Natural killer cell treated with Interleukin-12 subunit alpha and Interleukin-12 subunit beta and Interleukin-15 and Interleukin-18, amount 100 ng/mL, for 72 hours (primary cell): ENCODE measurements around the gene NXPE2. TPM values are rescaled to one million over a fixed set of nuclear protein-coding genes. Genes with fewer than 3 reads are reported as not detected.
A peak's percentile ranks its signal among the peaks of the same experiment; 100 is the strongest.

ENCODE experiments used
- ATAC-seq, 2 donors: fragments of 150-1000 bp; cut with Tn5 transposase in 1 of 2; sonication (Bioruptor Pico), chemical (Tn5 transposase) in 1 of 2; 2 replicates each; pipeline ENCODE4 v1.10.0; 2021
- DNase-seq: peaks from one replicate; pipeline ENCODE4 v3.0.0; 2022; ENCODE audit warnings: low spot score
- H3K27ac Mint-ChIP-seq, 2 donors: 1 replicate in 1 of 2; 2 replicates in 1 of 2; pipeline ENCODE4 v1.8.0; 2022; ENCODE audit warnings: mixed read lengths in 2 of 2, mild to moderate bottlenecking in 1 of 2, moderate library complexity in 1 of 2
- H3K27me3 Mint-ChIP-seq, 2 donors: 1 replicate in 1 of 2; 2 replicates in 1 of 2; pipeline ENCODE4 v1.8.0; 2022; ENCODE audit warnings: mixed read lengths in 2 of 2
- H3K36me3 Mint-ChIP-seq: one replicate; pipeline ENCODE4 v1.8.0; 2022; ENCODE audit warnings: mixed read lengths
- H3K4me1 Mint-ChIP-seq, 2 donors: 1 replicate in 1 of 2; 2 replicates in 1 of 2; pipeline ENCODE4 v1.8.0; 2022; ENCODE audit warnings: low read depth in 2 of 2, mixed read lengths in 2 of 2, mild to moderate bottlenecking in 1 of 2
- H3K4me3 Mint-ChIP-seq: one replicate; pipeline ENCODE4 v1.8.0; 2022; ENCODE audit warnings: mixed read lengths
- H3K9me3 Mint-ChIP-seq: 2 replicates; pipeline ENCODE4 v1.8.0; 2022; ENCODE audit warnings: mixed read lengths
- total RNA-seq, 2 donors: library from RNA; stranded (reverse); gene quantifications; one replicate each; pipeline ENCODE4 v1.2.3, GENCODE V29; 2022

The NXPE2 gene
- total RNA-seq, 2 donors from 2014 or later = not detected

GRCh38 chr11:114705280-114706024, 27.1 kb downstream of the NXPE2 start:
- H3K27me3 Mint-ChIP-seq = peaks cover 0 to 22% of the 10 kb centered on the region in 2 donors
- H3K9me3 Mint-ChIP-seq = peaks cover 3% of the 10 kb centered on the region
- DNase-seq (no peak), ATAC-seq (no peak)
- no peaks in the 10 kb centered on the region for H3K4me1 Mint-ChIP-seq
- no peak overlapping the region for H3K27ac Mint-ChIP-seq
- H3K4me3 Mint-ChIP-seq = no peak overlapping the region
- H3K36me3 Mint-ChIP-seq = peaks cover 2% of the 10 kb centered on the region

- Mint-ChIP-seq H3K27me3 (peaks cover 0 to 12% of the 10 kb centered on the region in 2 donors), H3K27ac (no peak overlapping the region), H3K36me3 (peaks cover 5% of the 10 kb centered on the region), H3K9me3 (peaks cover 7% of the 10 kb centered on the region), H3K4me3 (no peak overlapping the region), H3K4me1 (no peaks in the 10 kb centered on the region)
- DNase-seq = no peak
- ATAC-seq = no peak
Observed at GRCh38 chr11:114709960-114710359, 31.6 kb downstream of the NXPE2 start.

GRCh38 chr11:114713756-114714155, 35.4 kb downstream of the NXPE2 start:
- ATAC-seq (no peak), DNase-seq (no peak)
- H3K9me3 Mint-ChIP-seq = peaks cover 4% of the 10 kb centered on the region
- no peaks in the 10 kb centered on the region for H3K4me1 Mint-ChIP-seq
- H3K27ac Mint-ChIP-seq = no peak overlapping the region
- H3K27me3 Mint-ChIP-seq = peaks cover 3 to 10% of the 10 kb centered on the region in 2 donors
- peaks cover 5% of the 10 kb centered on the region for H3K36me3 Mint-ChIP-seq
- H3K4me3 Mint-ChIP-seq = no peak overlapping the region

- Mint-ChIP-seq H3K4me1 (no peaks in the 10 kb centered on the region), H3K4me3 (no peak overlapping the region), H3K27me3 (peaks cover 9 to 31% of the 10 kb centered on the region in 2 donors), H3K36me3 (no peaks in the 10 kb centered on the region), H3K9me3 (no peaks in the 10 kb centered on the region), H3K27ac (no peak overlapping the region)
- no peak for DNase-seq
- peak in 1 of 2 donors; percentile 31 for ATAC-seq
Observed at GRCh38 chr11:114719562-114719961, 41.2 kb downstream of the NXPE2 start.

GRCh38 chr11:114724916-114725524, 46.7 kb downstream of the NXPE2 start:
- no peaks in the 10 kb centered on the region for H3K4me1 Mint-ChIP-seq
- H3K27ac Mint-ChIP-seq = no peak overlapping the region
- H3K4me3 Mint-ChIP-seq = no peak overlapping the region
- DNase-seq (no peak), ATAC-seq (no peak)
- peaks cover 4% of the 10 kb centered on the region for H3K9me3 Mint-ChIP-seq
- peaks cover 17 to 37% of the 10 kb centered on the region in 2 donors for H3K27me3 Mint-ChIP-seq
- H3K36me3 Mint-ChIP-seq = no peaks in the 10 kb centered on the region

DNA sequence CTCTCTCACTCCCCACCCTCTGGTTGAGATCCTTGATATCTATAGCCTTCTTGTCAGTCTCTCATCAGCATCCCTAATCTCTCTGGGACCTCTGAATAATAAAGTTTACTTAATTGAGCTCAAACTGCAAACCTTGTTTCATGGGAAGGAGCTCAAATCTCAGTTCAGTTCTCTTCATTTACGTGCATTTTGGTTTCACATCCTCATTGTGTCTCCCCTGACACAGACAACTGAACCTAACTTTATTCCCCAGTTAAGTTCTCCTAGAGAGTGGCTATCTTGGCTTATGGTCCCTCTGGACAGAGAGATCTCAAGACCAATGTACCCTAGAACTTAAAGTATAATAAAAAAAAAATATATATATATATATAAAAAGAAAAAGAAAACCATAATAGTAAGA, 47.3 kb downstream of the NXPE2 start:
- H3K4me1 Mint-ChIP-seq = no peaks in the 10 kb centered on the region
- DNase-seq (no peak), ATAC-seq (no peak)
- no peak overlapping the region for H3K4me3 Mint-ChIP-seq
- peaks cover 17 to 43% of the 10 kb centered on the region in 2 donors for H3K27me3 Mint-ChIP-seq
- no peak overlapping the region for H3K27ac Mint-ChIP-seq
- H3K36me3 Mint-ChIP-seq = no peaks in the 10 kb centered on the region
- peaks cover 4% of the 10 kb centered on the region for H3K9me3 Mint-ChIP-seq

GRCh38 chr11:114736806-114737205, 58.5 kb downstream of the NXPE2 start:
- ATAC-seq (no peak), DNase-seq (no peak)
- Mint-ChIP-seq H3K27me3 (peaks cover 11 to 35% of the 10 kb centered on the region in 2 donors), H3K27ac (no peak overlapping the region), H3K4me3 (no peak overlapping the region), H3K4me1 (no peaks in the 10 kb centered on the region), H3K36me3 (no peaks in the 10 kb centered on the region), H3K9me3 (peaks cover 7% of the 10 kb centered on the region)

- H3K4me1 Mint-ChIP-seq = no peaks in the 10 kb centered on the region
- no peak for ATAC-seq
Observed at GRCh38 chr11:114738954-114739353, 60.6 kb downstream of the NXPE2 start.

DNA sequence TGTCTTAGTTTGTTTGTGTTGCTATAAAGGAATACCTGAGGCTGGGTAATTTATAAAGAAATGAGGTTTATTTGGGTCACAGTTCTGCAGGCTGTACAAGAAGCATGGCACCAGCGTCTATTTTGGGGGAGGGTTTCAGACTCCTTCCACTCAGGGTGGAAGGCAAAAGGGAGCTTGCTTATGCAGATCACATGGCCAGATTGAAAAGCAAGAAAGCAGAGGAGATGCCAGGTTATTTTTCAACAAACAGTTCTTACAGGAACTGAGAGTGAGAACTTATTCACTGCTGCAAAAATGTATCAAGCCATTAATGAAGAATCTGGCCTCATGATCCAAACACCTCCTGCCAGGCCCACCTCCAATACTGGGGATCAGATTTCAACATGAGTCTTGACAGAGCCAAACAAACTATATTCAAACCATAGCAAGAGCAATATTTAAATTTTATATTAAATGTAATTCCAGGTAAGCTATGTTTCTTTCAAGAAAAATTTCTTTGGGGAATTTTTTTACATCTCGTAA, 66.9 kb downstream of the NXPE2 start:
- no peak for ATAC-seq
- no peaks in the 10 kb centered on the region for H3K4me1 Mint-ChIP-seq
- no peak overlapping the region for H3K27ac Mint-ChIP-seq
- no peaks in the 10 kb centered on the region for H3K36me3 Mint-ChIP-seq
- H3K27me3 Mint-ChIP-seq = peaks cover 17 to 24% of the 10 kb centered on the region in 2 donors
- H3K9me3 Mint-ChIP-seq = peaks cover 7% of the 10 kb centered on the region
- H3K4me3 Mint-ChIP-seq = no peak overlapping the region
- no peak for DNase-seq

More at GRCh38 chr11:114738954-114739353, 60.6 kb downstream of the NXPE2 start:
- no peak for DNase-seq
- H3K27ac Mint-ChIP-seq = no peak overlapping the region
- H3K36me3 Mint-ChIP-seq = no peaks in the 10 kb centered on the region
- no peak overlapping the region for H3K4me3 Mint-ChIP-seq
- H3K9me3 Mint-ChIP-seq = peaks cover 7% of the 10 kb centered on the region
- H3K27me3 Mint-ChIP-seq = peaks cover 4 to 16% of the 10 kb centered on the region in 2 donors

- Mint-ChIP-seq H3K9me3 (peaks cover 6% of the 10 kb centered on the region), H3K36me3 (no peaks in the 10 kb centered on the region), H3K27ac (no peak overlapping the region), H3K4me1 (no peaks in the 10 kb centered on the region), H3K4me3 (no peak overlapping the region), H3K27me3 (peaks cover 17 to 26% of the 10 kb centered on the region in 2 donors)
- DNase-seq = no peak
- no peak for ATAC-seq
Observed at GRCh38 chr11:114746013-114746412, 67.7 kb downstream of the NXPE2 start.

Other genes with a start within 250 kb of the NXPE2 start
- 10 to 100 TPM; 43.8 to 49.6 TPM for gene REXO2, start 239.1 kb upstream of the NXPE2 start, total RNA-seq
- not detected for gene NXPE1, start 118.6 kb upstream of the NXPE2 start, total RNA-seq
- gene NXPE4, start 82.7 kb upstream of the NXPE2 start, total RNA-seq = not detected